ENCODE data around the gene TRIM10.
A peak's percentile ranks its signal among the peaks of the same experiment; 100 is the strongest.
"Not testable (repeated sequence)": the region's sequence is repeated elsewhere in the genome, so short reads cannot be mapped to it uniquely, and the experiment has no call there.

The TRIM10 gene

DNA sequence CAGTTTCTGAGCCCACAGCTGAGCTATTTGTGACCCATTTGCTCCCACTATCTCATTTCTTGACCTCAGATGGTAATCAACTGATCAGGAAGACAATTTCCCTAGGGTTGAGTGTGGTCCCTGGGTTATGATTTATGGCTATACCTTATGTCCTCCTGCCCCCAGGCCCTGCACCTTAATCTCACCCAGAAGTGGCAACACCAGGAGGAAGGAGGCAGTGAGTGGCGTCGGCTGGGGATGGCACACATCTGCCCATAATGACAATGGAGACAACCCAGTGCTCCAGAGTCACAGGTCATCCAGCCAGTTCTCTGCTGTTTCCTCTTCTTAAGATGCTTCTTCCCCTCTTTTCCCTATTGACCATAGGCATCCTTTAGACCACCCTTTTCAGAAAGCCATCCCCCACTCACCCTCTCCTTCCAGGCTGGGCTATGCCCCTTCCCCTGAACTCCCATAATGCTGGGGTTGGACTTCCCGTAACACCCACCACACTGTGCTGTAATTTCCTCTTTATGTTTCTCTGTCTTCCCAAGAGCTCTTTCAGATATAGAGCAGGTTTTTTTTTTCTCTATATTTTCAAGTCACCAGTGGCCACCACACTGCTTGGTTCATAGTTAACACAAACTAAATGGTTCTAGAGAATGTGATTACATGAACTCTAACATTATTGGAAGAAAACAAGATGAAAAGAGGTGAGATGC, 8.0 kb downstream of the TRIM10 start:
- DNase-seq = no peak

DNA sequence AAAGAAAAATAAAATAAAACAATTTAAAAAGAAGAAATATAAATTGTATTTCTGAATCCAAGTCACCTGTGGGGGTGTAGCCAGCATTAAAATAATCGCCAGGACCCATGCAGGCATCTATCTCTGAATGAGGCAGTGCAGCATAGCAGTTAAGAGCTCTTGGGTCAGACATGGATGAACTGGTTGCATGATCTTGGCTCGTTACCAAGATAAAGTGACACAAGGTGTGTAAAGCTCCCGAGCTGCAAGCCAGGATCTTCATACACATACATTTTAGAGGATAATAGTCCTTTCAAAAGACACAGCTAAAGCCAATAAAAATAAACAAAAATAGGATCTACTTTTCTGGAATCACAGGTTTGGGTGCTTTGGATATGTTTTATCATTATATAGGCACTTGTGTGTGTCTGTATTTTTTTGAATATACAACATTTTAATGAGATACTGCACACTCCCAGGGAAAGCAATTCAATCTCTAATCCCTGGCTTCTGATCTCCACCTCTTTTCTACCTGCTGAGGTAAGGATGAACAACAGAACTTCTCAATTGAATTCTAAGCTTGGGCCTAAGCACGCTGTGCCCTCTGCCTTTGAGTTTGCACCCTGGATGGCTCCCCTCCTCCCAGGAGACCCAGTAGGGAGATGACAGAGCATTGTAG, 8.9 kb downstream of the TRIM10 start:
- DNase-seq = no peak

DNA sequence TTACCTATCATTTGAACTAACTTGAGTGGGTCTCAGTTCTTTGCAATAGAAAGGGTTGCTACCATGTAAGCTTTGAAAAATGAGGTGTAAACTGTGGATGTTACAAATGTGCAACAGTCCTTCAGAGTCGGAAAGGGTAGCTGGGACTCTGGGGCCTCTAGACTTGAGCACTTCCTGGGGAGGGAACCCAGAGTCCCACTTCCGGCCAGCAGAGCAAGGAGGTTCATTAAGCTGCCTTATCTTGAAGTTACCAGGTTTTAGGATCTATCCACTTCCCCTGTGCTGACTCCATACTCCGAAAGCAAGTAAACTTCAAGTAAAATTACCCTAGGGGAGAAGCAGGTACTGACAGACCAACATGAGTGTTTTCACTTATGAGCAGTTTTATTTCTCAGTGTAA, 9.4 kb downstream of the TRIM10 start:
- no peak for DNase-seq

DNA sequence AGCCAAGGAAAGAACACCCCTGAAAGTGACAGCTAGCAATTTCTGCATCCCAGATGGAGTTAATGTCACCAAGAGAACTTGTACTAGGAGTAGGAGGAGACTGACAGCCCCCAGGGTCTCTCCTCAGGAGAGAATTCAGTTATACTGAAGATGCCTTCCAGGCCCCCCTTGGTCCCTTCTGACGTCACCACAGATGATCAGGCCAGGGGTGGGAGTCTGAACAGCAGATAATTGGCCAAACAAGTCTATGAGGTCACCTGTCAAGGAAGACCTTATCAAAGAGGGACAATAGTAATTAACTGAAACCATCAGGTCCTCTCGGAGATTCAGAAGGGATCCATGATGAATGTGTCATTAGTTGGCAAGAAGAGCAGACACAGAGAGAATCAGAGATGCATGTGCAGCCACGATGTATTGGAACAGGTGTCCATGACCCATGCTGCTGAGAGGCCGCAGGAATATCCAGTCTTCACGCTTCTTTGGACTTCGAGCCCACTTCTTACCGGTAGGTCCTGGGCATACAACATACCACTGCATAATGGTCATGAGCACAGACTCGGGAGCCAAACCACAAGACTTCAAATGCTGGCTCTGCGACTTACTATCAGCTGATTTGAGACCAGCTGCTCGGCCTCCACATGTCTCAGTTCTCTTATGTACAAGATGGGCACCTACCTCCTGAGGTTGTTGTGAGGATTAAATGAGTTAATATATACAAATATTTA, 10.2 kb downstream of the TRIM10 start:
- DNase-seq = no peak

DNA sequence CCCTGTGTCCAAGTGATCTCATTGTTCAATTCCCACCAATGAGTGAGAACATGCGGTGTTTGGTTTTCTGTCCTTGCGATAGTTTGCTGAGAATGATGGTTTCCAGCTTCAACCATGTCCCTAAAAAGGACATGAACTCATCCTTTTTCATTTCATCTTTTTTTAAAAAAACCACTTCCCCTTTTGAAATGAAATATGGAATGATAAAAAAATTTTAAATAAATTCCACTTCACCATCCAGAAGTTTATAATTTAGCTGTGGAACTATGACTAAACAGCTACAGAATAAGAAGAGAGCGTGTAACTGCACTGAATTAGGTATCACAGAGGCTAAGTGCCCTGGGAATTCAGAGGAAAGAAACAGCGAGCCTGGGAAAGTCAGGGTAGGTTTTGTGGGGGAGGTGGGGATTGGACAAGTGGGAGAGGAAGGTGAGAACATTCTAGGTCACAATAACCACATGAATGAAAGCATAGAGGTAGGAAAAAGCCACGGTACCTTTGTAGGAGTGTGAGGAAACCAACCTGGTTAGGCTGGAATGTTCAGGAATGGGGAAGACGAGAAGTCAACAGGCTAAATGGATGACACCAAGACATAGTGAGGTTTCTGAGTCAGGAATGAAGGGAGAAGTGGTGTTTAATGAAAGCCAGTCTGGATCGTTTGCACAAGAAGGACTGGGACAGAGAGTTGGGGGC, 11.0 kb downstream of the TRIM10 start:
- no peak for DNase-seq

DNA sequence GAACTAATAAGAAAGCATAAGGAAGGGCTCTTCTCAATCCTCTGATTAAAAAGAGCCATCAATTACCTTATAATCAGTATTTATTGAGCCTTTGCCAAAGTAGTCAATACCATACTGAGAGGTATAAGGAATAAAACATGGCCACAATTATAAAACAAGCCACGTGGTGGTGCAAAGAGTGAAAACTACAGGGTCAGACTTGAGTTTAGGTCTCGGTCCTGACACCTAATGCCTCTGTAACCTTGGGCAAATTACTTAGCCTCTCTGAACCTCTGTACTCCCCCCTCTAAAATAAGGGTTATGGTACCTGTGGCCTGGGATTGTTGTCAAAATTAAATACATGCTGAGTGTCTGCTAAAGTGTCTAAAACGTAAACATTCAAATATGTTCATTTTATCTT, 11.8 kb downstream of the TRIM10 start:
- no peak for DNase-seq

DNA sequence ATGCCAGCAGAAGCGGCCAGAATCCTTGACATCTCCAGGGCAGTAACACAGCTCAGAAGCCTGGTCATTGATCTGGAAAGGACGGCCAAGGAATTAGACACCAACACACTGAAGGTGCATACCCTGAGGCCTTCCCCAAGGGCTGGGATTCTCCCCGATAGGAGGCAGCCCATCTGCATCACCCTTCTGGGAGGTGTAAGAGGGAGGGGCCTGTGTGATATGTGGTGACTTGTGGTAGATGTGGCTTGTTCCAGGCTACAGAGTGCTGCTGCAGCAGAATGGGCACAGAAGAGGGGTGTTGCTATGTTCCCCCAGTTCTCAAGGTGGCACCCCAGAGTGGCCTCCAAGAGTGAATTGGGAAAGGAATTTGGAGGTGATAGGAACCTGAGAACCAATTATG, 13.9 kb downstream of the TRIM10 start:
- no peak for DNase-seq

DNA sequence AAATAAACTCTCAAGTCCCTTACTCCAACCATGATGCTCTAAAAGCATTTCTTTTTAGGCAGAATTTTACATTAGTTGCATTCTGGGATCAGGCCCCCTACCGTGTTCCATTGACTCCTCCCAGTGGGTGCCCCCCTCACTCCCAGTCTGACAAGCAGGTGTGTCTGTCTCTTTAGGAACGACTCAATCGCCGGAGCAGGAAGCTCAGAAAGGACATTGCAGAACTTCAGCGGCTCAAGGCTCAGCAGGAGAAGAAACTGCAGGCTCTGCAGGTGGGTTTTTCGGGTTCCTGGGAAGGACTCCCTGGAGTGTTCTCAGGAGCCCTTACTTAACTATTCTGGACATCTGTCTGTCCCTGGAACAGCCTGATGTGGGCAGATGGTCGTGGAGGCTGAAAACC, 15.2 kb downstream of the TRIM10 start:
- DNase-seq = no peak

DNA sequence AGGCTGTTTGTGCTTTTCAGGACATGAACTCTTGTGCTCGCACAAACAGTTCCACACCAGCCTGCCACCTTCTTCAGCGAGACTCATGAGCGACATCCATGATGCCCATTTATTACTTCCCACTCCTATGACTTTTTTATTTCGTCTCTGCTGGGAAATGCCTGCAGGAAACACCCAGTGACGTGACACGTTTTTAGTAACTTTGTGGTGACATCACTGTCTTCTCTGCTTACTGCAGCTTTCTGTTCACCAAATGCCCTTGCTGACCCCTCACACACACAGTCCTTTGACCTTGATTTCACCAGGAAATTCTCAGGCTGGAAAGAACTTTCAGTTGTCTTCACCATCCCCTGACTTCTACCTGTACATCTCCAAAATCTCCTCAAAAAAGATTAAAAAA, 16.2 kb downstream of the TRIM10 start:
- DNase-seq = no peak

DNA sequence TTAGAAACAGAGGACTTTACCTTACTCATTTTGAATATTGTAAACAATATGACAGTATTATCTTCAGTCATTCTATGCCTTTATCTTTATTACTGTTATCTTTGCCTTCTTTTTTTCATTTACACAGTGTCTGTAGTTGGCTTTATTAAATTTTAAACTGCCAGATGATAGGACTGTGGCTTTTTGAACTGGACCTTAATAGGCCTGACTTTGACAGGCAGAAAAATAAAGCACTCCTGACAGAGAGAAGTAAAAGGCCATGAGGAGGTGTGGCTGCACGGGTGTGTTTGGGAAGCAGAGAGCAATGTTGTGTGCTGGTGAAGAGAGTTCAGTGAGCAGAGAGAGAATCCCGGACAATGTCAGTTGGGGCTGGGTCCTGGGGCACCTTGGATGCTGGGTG, 17.2 kb downstream of the TRIM10 start:
- no peak for DNase-seq

DNA sequence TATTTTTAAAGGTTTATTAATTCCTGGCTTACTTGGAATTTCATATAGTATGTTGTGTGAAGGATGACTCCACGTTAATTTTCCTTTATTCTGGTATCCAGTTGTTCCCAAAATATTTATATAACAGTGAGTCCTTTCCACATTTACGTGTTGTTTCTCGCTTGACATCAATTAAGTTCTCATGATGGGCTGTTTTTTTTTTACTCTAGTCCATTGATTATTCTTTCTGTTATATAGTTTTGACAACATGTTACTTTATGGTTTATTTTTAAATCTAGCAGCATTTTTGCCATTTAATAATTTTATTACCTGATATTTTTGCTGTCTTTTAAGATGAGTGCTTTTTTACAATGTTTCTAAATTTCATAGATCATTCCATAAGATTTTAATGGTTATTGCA, 18.3 kb downstream of the TRIM10 start:
- no peak for DNase-seq

DNA sequence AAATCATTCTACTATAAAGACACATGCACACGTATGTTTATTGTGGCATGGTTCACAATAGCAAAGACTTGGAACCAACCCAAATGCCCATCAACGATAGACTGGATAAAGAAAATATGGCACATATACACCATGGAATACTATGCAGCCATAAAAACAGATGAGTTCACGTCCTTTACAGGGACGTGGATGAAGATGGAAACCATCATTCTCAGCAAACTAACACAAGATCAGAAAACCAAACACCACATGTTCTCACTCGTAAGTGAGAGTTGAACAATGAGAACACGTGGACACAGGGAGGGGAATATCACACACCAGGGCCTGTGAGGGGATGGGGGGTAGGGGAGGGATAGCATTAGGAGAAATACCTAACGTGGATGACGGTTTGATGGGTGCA, 20.8 kb downstream of the TRIM10 start:
- DNase-seq = not testable (repeated sequence)

DNA sequence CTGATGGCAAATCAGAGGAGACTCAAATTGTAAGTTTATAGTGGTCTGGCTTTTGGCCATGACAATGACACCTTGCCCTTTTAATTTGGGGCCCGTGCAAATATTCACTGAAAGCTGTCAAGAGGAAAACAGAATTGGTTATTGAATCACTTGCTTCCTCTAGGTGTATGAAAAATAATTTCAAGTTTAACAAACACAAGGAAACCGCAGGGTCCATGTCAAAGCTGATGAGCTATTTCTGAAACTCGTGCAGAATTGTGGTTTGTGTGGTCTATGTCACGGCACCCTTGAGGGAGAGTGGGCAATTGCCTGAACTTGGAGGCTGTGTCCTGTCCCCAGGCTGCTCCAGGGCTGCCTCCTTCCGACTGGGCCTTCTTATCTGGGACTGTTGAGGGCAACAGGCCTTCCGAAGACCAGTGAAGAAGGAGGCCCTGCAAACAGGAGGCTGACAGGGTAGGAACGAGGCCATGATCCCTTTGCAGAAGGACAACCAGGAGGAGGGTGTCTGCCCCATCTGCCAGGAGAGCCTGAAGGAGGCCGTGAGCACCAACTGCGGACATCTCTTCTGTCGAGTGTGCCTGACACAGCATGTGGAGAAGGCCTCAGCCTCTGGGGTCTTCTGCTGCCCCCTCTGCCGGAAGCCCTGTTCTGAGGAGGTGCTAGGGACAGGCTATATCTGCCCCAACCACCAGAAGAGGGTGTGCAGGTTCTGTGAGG, 24.3 kb downstream of the TRIM10 start:
- DNase-seq = no peak

DNA sequence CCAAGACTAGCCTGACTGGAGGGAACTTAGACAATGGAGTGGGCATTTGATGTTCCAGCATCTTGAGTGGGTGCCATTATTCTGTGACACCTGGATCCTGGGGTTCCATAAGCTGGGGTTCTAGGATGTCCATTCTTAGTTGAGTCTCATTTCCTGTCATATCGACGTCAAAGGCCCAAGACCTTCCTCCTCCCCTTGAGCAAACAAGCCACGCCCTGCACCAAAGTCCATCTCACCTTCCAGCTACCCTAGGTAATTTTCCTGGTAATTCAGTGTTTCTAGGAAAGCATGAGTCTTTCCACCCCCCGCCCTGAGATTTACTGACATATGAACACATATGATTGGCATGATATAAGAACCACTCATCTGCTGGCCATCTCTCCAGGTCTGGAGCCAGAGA, 25.3 kb downstream of the TRIM10 start, which contains the start of gene TRIM40:
Gene TRIM40 (plus strand): TSS at position 384 of the 400 bp plus-strand sequence. CDS start 897 bp downstream, outside the sequence.
- no peak for DNase-seq

DNA sequence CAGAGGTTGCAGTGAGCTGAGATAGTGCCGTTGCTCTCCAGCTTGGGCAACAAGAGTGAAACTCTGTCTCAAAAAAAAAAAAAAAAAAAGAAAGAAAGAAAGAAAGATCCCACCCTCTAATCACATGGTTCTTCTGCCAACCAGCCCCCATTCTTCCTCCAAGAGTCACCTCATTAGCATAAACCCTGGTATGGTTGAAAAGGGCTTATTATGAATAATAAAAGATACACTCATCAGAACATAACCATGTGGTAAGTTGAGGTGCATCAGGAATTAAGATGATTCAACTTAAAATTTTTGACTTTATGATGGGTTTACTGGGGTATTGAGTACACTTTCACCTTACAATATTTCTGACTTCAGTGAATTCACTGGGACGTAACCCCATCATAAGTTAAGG, 25.9 kb downstream of the TRIM10 start:
- no peak for DNase-seq

DNA sequence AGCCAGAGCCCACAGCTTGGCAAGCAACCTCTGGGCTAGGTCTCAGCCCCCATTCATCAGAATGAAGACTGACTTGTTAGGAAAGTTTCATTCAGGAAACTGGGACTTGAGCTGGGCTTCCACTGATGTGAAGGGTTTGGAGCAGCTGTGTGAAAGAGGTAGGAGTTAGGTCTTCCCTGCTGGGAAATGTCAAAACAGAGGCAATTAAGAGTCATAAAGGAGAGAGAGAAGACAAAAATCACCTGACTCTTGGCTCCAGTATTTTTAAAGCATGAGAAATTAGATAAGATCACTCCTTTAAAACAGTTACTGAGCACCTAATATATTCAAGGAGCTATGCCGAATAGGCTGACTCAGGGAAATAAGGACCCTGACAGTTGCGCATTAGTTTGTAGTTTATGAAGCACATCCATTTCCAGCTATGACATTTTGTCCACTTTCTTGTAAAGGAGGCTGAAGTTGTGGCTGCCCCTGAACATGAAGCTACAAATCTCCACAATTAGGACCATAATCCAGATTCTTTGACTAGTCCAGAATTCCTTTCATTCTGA, 29.0 kb downstream of the TRIM10 start:
- DNase-seq = no peak

DNA sequence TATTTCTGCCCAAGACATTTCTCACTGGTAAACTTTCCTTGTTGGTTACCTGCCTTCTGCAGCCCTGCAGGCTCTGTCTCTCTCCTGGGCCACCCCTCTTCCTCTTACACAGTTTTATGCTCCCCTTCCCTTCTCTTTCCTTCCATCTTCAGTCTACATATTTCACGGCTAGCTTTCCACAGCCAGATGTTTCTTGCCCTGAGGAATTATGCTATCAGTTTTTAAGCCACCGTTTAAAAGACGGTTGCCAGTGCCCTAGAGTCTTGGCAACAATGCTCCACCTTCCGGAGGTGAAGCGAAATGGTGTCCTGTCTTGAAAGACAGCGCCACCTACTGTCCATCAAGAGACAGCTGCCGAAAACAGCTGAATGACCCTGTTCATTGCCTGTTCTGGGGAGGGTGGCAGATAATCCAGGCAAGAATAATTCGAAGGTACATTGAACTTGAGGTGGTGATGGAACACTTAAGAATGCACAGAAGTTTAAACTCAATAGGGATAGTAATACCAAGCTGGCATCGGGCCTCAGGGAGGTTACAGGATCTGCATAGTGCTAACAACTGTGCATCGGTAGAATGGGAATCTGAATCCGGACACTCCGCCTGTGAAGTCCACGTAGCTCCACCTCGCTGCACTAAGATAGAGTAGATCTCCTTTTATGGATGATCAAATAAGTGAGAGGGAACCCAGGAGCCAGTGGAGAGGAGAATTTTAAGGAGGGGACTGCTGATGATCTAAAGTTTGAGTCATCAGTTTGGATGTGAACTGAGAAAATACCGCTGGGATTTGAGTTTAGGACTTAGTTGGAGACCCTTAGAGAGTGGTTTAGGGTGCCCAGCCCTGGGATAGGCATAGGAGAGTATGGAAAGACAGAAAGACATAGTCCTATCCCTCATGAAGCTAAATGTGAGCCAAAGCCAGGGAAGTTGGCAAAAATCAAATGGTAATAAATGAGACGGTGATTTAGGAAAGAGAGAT, 29.8 kb downstream of the TRIM10 start:
- DNase-seq = peak; percentile 45

DNA sequence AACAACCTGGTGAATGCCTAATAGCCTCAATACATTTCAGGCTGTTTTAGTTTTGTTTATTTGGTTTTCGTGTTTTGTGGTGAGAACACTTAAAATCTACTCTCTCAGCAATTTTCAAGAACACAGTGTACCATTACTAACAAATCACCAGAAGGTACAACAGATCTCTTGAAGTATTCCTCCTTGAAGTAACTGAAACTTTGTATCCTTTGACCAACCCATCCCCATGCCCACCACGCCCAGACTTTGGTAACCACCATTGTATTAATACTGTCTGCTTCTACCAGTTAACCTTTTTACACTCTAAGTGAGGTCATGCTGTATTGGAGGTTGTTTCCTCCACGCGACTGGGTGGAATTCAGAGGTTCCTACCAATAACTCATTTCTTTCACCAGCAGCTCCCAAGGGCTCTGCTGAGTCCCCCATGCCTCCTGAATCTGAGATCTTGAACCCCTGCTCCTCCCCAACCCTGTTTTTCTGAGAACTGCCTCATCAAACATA, 30.8 kb downstream of the TRIM10 start:
- no peak for DNase-seq

DNA sequence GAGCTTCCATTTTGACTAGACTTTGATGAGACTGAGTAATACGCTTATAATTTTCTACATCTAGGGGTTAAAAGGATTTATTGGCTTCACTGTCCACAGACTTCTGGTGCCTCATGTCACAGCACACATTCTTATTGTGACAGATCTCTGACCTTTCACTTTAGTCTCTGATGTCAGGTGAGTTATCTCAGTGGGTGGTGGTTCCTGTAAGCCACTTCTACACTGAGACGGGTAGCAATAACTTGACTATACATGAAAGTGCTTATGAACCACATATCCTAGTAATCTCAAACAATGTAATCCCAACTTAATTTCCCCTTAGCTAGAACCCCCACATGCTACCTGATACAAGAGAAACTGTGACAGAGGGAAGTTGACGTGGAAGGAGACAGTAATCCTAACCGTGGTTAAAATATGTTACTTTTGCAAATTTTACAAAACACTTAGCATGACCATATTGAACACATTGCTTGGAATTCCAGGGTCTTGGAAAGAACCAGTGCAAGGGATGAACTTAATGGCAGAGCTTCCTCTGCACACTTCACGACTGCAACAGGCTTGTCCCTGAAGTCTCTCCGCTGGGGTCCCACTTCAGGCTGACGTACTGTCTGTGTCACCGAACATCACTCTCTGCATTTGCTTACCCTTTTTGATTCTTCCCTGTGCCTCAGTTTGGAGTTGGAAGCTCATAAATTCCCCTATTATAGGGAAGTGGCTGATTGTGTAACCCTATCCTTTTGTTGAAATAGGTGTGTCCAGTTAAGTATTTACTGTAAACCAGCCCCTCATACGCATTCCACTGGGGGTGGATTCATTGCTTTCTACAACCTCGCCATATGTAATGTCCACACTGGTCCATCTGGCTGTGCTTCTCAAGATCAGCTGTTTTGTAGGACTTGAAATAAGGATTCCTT, 31.5 kb downstream of the TRIM10 start:
- DNase-seq = no peak

Measured in stimulated activated CD4-positive, alpha-beta T cell treated with anti-CD3 and anti-CD28 coated beads, Interleukin-12 subunit alpha, Interleukin-12 subunit beta, amount 100 ng/mL, for 4 hours (primary cell).